ENCODE data around the gene PRND.

PRND gene

DNA sequence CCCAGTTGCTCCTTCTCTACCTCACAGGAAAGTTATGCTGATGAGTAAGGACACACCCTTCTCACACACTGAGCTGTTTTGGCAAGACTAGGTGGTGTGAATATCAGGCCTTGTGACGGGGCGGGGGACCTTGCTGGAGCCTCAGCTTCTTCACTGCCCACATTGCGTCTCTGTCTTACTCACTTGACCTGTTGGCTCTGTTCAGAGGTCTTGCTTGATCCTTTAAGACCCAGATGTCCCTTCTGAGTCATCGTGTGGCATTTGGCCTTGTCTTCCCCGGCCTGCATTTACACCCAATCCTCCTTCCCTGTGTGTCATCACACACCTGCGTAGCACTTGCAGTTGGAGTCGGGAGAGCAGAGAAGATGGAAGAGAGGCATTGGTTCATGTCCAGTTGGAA is 8.3 kb upstream of the PRND start:
- peak; percentile 98 for DNase-seq (ENCODE audit: low read depth)
- no peak overlapping the region for H3K4me3 ChIP-seq (ENCODE audit: low read length)
- TF ChIP-seq, protein P1, sequence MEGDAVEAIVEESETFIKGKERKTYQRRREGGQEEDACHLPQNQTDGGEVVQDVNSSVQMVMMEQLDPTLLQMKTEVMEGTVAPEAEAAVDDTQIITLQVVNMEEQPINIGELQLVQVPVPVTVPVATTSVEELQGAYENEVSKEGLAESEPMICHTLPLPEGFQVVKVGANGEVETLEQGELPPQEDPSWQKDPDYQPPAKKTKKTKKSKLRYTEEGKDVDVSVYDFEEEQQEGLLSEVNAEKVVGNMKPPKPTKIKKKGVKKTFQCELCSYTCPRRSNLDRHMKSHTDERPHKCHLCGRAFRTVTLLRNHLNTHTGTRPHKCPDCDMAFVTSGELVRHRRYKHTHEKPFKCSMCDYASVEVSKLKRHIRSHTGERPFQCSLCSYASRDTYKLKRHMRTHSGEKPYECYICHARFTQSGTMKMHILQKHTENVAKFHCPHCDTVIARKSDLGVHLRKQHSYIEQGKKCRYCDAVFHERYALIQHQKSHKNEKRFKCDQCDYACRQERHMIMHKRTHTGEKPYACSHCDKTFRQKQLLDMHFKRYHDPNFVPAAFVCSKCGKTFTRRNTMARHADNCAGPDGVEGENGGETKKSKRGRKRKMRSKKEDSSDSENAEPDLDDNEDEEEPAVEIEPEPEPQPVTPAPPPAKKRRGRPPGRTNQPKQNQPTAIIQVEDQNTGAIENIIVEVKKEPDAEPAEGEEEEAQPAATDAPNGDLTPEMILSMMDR (IDR thresholded peaks at IDR 0.05; ENCODE audit: insufficient read depth, low read depth, low read length, missing control alignments): no peak

DNA sequence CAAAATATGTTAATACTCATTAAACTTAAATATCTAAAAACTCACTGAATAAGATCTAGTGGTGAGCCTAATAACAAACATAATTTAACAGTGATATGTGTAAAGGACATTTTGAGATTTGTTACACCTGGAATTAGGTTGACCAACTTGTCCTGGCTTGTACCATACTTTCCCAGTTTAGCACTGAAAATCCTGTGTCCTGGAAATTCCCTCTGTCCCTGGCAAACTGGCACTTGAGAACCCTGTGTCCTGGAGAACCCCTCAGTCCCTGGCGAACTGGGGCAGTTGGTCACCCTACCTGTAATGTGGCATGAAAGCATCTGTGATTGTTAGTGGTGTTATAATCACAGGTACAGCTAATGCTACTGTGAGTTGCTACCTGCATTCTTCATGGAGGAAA is 6.9 kb upstream of the PRND start:
- TF ChIP-seq, protein P1 (IDR thresholded peaks at IDR 0.05; ENCODE audit: insufficient read depth, low read depth, low read length, missing control alignments): no peak
- peak; percentile 65 for DNase-seq (ENCODE audit: low read depth)
- H3K4me3 ChIP-seq (ENCODE audit: low read length): no peak overlapping the region

- DNase-seq (ENCODE audit: low read depth): peak; percentile 45
- no peak overlapping the region for H3K4me3 ChIP-seq (ENCODE audit: low read length)
- TF ChIP-seq, protein P1 (IDR thresholded peaks at IDR 0.05; ENCODE audit: insufficient read depth, low read depth, low read length, missing control alignments): no peak
These were observed 3.7 kb upstream of the PRND start for GRCh38 chr20:4717816-4718570.

DNA sequence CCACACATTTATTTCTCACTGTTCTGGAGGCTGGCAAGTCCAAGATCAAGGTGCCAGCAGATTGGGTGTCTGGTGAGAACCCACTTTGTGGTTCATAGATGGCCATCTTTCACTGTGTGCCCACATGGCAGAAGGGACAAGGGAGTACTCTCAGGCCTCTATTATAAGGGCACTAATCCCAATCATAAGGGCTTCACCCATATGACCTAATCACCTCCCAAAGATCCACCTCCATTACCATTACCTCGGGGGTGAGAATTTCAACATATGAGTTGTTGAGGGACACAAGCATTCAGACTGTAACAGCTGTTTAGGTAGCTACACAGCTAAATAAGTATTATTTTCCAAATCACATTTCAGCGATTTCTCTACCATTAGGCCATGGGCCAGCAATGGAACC is 2.5 kb upstream of the PRND start:
- no peak for DNase-seq (ENCODE audit: low read depth)
- H3K4me3 ChIP-seq (ENCODE audit: low read length): no peak overlapping the region
- TF ChIP-seq, protein P1 (IDR thresholded peaks at IDR 0.05; ENCODE audit: insufficient read depth, low read depth, low read length, missing control alignments): no peak

DNA sequence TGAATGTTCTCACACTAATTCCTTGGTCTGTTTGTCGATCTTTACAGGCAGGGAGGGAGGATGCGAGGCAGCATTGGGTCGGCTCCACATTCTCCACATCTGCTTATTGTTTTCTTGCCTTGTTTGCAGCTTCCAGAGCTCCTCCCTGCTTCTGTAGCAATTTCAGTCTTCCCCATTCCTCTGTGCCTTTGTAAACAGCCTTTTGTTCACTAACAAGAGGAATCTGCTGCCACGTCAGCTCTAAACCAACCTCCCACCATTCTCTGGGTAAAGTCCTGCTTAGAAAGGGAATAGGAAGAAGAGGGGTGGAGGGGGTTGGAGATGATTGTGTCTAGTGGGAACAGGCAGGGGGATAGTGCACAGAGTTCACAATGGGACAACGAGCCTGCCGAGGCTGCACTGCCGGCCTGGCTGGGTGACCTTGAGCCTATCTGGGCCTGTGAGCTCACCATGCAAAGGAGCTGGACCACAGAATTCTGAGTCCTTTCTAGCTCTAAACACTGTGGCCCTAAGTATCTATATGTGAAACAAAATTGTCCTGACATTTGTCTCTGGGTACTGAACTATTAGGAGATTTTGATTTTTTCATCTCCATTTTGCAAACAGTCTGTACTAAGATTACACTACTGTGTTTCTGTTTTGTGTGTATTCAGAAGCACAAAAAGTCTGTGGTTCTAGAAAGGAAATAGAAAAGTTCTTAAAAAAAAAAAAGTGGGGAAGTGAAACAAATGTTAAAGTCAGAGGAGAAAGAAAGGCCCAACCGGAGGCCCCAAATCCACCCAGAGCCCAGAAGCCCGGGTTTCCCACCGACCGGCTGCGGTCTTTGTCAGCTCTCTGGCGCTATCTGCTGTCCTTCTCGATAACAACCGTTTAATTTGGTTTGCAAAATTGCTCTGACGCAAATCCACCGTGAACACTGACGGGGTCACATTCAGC is 1.4 kb upstream of the PRND start:
- peak; percentile 66 for DNase-seq (ENCODE audit: low read depth)
- TF ChIP-seq, protein P1 (IDR thresholded peaks at IDR 0.05; ENCODE audit: insufficient read depth, low read depth, low read length, missing control alignments): peak; percentile 66
- no peak overlapping the region for H3K4me3 ChIP-seq (ENCODE audit: low read length)

- TF ChIP-seq, protein P1 (IDR thresholded peaks at IDR 0.05; ENCODE audit: insufficient read depth, low read depth, low read length, missing control alignments): no peak
- DNase-seq (ENCODE audit: low read depth): no peak
- no peak overlapping the region for H3K4me3 ChIP-seq (ENCODE audit: low read length)
These were observed 746 bp upstream of the PRND start for GRCh38 chr20:4720977-4721349.

Data from epithelial cell of esophagus (primary cell).